Measurements from ENCODE around the gene GLI3. TPM values are rescaled to one million over a fixed set of nuclear protein-coding genes. Genes with fewer than 3 reads are reported as not detected.

GLI3 gene
- total RNA-seq, 1 donor from 2014 or later = 2.3 TPM

GRCh38 chr7:42236266-42236975 is 588 bp downstream of the GLI3 start:
- DNase-seq (ENCODE audit: low read depth, low spot score) = no peak

DNA sequence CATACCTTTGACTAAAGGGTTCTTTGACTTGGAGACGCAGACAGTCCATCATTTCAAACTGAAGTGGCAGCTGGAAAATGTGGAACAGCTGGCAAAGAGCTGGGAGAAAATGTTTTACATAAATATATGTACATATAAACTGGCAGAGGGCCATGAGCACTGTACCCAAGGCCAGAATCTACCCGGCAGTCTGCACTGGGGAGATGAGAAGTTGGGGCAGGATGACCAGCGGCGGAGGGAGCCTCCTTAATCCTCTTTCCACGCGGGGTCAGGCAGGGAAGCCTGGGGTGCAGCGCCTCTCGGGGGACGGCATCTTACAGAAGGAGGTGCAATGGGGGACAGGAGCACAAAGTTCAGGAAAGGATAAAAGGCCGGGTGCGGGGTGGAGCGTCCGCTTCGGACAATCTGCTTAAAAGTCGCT is 1.3 kb downstream of the GLI3 start:
- no peak for DNase-seq (ENCODE audit: low read depth, low spot score)

GRCh38 chr7:42234736-42235135 is 2.3 kb downstream of the GLI3 start:
- DNase-seq (ENCODE audit: low read depth, low spot score) = no peak

DNA sequence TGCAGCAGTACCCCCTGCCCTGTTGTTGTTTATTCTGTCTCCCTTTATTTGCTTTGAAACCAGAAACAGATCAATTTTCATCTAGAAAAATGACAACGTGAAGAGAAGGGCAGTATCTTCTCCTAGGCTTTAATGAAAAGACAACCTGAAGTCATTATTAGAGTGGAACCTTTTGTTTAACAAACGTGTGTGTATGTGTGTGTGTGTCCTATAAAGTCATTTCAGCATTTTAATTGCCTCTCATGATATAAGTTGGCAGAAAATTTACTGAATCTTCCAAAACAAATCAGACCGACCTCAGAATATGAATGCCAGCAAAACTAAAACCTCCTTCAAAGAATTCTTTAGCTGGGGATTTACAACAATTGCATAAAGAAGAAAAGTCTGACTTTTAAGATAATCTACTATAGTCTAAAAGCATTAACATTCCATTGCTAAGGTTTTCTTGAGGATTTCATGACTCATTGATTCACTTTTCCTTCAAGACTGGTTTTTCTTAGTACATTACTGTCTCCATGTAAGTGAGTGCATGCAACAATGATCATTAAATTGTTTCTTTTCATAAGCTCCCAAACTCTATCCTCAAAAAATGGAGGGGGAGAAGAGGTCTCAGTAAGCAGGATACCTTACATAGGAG is 3.2 kb downstream of the GLI3 start:
- no peak for DNase-seq (ENCODE audit: low read depth, low spot score)

GRCh38 chr7:42233171-42233570 is 3.8 kb downstream of the GLI3 start:
- DNase-seq (ENCODE audit: low read depth, low spot score) = no peak

DNA sequence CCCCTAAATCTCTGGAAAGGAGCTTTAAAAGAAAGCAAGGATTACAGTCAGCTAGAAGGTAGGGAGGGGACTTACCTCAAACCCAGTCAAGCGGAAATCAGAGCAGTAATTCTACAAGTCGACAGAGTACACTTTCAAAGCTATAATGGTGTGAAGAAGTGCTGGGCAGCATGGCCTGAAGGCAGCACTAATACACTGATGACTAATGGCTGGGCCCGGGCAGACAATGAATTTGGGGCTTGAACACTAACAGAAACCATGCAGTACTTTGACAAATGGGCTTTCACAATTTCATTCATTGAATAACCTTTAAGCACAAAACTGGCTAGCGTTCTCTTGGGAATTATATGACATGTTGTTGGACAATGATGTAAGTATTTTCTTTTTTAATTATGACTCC is 4.7 kb downstream of the GLI3 start:
- no peak for DNase-seq (ENCODE audit: low read depth, low spot score)

GRCh38 chr7:42231043-42231787 is 5.8 kb downstream of the GLI3 start:
- no peak for DNase-seq (ENCODE audit: low read depth, low spot score)

DNA sequence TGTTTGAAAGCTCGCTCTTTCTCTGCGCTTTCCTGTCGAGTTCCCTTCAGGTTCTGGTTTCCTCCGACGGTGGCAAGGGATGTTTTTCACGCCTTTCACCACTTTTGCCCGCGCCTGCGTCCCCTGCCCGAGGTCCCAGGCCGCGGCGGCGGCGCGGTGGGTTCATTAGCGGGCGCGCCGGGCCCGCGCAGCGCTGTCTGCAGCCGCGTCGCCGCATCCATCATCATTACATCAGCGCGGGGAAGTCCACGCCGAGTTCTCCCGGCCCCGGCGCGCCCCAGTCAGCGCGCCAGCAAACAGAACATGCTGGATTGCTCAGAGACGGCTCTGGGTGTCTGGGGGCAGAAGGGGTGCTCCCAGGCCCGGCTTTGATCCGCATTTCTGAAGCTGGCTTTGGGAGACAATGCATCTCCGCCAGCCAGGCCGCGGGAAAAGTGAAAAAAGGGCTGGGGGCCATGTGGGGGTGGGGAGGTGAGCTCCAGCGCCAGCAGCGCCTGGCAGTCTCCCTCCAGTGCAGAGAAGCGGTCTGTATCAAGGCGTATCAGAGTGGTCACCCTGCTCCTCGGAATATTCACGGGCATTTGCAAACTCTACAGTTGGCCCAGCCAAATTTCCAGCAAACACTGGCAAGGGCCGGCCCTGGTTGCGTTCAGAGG is 8.9 kb downstream of the GLI3 start:
- DNase-seq (ENCODE audit: low read depth, low spot score) = no peak

DNA sequence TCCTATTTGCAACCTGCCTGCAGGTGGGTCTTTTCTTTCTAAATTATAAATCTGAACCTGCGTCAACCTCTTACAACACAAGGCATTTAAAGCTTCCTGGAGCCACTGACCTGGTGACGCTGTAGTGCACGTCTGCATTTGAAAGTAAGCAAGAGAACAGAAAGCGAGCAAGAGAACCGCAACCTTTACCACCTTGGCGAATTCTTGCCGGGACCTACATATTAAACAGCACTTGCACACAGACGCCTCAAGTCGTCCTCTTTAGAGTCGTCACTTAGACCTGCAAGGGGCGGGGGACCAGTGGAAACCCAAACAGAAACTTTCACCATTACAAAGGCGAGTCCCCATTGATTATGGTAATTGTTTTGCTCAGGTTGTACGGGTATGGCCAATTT is 9.5 kb downstream of the GLI3 start:
- DNase-seq (ENCODE audit: low read depth, low spot score) = no peak

DNA sequence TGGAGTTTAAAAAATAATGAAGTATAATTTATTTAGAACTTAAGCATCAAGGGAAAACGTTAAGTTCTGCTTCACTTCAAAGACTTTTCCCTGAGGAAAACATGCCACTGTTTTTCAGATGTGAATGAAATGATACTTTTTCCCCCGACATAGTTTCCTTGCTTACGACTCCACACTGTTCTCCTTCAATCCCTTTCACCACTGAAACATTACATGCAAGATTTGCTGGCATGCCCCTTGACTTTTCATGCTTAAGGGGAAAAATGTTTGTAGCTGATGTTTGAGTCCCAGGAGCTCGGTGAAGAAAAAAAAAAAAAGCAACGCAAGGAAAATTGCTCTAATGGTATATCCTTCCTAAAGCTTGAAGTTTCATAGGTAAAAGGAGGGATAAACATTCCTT is 10.0 kb downstream of the GLI3 start:
- DNase-seq (ENCODE audit: low read depth, low spot score) = no peak

DNA sequence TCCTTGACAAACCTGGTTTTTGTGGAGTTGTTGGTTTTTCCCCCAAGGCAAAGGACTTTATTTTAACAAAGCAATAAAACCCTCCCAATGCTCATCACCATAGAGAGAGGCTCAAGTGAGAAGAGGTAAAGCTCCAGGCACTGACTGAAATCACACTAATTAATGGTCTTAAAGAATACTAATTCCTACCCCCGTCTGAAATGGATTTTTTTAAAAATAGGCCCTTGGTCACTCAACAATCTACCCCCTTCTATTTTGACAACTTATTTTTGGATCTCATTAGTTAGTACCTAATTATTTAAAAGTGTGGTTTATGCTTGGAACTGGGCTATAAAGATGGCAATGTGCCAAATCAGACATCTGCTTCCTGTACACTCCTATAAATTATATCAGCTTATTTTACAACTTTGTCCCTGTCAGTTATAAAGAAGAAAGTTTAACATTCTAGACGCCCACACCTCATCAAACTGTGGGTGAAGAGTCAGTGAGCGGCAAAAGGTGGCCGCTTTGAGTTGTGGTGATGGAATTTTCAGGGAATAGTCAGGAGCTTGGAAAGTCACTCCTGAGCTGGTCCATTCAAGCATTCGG is 10.6 kb downstream of the GLI3 start:
- DNase-seq (ENCODE audit: low read depth, low spot score) = no peak

GRCh38 chr7:42224391-42225003 is 12.5 kb downstream of the GLI3 start:
- no peak for DNase-seq (ENCODE audit: low read depth, low spot score)

DNA sequence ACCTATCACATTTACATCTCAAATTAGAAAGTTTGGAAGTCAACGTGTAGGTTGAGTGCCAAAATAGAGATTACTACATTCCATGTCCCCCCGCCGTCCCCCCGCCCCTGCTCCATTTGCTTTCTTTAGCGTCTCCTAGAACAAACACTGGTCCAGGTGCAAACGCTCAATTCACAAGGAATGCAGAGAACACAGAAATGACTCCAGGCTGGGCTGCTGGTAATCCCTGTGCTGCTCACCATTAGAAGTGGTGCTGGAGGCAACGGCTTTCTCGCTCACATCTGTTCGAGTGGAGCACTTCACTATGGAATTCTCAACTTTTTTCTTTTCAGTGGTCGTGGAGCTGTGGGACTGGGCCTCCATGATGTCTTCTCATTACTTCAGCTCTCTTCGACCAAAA is 14.1 kb downstream of the GLI3 start:
- DNase-seq (ENCODE audit: low read depth, low spot score) = no peak

DNA sequence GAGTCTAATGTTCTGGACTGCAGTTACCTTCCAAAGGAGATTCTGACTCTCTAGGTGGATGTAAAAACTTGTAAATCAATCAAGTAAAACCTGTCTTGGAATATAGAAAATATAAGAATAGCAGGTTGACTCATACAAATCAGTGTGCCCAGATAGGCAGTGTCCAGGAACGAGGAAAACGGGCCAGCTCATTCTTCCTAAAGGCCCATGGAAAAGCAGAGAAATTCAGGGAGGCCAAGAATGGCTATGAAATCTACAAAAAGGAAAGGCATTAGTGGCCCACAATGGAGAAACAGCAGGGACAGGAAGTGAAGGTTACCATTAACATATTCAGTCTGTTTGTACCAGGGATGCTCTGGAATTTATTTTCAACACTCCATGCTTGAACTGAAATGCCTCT is 14.9 kb downstream of the GLI3 start:
- DNase-seq (ENCODE audit: low read depth, low spot score) = no peak

GRCh38 chr7:42221304-42221703 is 15.7 kb downstream of the GLI3 start:
- DNase-seq (ENCODE audit: low read depth, low spot score) = no peak

DNA sequence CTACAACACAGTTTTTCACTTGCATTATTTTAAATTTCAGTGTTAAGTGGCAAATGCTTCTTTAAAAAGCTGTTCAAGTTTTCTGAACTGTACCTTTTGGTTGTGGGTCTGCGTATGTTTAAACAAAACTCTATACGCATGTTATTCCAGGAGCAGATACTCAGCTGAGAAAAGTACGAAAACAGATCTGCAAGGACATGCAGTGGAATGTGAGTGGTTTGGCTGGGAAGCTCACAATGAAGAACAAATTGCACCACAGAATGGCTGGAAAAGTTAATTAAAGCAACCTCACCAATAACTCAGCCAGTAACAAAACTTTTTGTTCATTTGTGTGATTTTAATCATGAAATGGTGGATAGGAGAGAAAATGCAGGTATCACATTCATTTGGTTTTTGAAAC is 17.6 kb downstream of the GLI3 start:
- DNase-seq (ENCODE audit: low read depth, low spot score) = no peak

DNA sequence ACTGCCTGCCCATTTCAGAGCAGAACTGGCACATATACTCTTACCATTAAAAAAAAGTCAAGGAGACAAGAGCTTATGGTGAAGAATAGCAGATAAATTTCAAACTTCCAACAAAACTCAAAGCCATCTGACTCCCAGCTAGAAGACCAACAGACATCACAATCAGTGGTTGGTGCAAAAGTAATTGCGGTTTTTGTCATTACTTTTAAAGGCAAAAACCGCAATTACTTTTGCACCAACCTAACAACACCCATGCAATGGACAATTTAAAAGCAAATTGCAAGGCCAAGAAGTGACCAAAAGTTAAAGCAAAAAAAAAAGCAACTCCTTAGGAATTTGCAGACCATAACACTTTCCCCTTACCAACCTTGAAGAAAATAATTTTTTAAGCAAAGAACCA is 18.8 kb downstream of the GLI3 start:
- no peak for DNase-seq (ENCODE audit: low read depth, low spot score)

GRCh38 chr7:42217548-42217947 is 19.5 kb downstream of the GLI3 start:
- DNase-seq (ENCODE audit: low read depth, low spot score) = no peak

DNA sequence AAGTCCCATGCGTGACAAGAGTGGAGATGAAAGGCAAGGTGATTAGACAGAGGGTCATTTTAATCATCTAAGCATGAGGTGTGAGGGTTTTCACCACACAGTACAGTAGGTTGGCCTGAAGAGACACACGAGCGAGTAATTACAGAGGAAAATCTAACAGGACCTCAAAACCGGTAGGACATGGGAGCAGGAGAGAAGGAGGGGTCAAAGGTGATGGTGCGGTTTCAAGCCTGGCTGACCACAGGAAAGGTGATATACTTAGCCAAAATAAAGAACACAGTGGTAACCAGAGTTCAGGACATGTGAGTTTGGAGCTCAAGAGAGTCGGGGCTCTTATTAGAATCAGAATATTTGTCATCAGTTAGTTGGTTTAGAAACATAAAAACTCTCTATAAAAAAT is 20.0 kb downstream of the GLI3 start:
- no peak for DNase-seq (ENCODE audit: low read depth, low spot score)

DNA sequence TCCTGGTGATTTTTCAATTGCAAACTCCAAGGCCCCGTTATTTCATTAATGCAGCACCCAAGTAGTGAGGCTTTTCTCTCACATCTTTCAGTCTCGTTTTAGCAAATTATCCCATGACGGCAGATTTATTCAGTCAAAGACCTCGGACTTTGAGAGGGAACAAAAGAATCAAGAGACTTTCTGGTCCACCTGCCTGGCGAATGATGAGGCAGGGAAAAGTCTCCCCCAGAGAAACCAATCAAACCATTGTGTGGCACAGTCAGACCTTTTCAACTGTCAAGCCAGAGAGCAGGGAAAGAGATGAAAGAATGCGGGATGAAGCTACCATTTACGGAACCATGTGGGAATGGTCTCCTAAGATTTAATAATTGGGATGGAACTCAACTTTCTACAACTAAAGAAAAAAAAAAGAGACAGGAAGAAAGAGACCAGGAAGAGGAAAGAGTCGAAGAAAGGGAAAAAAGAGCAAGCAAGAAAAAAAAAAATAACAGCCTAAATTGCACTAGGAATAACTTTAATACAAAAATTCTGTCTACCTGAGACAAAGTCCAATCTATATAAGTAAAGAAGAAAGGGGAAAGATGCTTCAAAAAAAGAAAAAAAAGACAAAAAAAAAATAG is 22.8 kb downstream of the GLI3 start:
- DNase-seq (ENCODE audit: low read depth, low spot score) = no peak

- no peak for DNase-seq (ENCODE audit: low read depth, low spot score)
Measured at GRCh38 chr7:42213093-42213492, 23.9 kb downstream of the GLI3 start.
